Measurements from ENCODE around the gene OTULINL. TPM values are rescaled to one million over a fixed set of nuclear protein-coding genes. Genes with fewer than 3 reads are reported as not detected.

The OTULINL gene
- total RNA-seq, 2 donors from 2014 or later: 6.4 to 7.3 TPM

GRCh38 chr5:14650052-14650451 lies 68.5 kb downstream of the OTULINL start:
- Histone ChIP-seq H3K27me3 (replicated peaks; ENCODE audit: insufficient read depth) (no peaks in the 10 kb centered on the region), H3K36me3 (no peaks in the 10 kb centered on the region), H3K27ac (no peak overlapping the region), H3K4me3 (no peak overlapping the region), H3K9me3 (no peaks in the 10 kb centered on the region), H3K4me1 (ENCODE audit: control insufficient read depth in 1 of 2, low read depth in 2 of 2) (no peaks in the 10 kb centered on the region)
- DNase-seq (ENCODE audit: low spot score) (no peak), ATAC-seq (ENCODE audit: insufficient number of reproducible peaks, low FRiP score, low read depth) (no peak)
- TF ChIP-seq CTCF (IDR thresholded peaks at IDR 0.05): no peak

GRCh38 chr5:14655146-14655741 lies 73.7 kb downstream of the OTULINL start:
- H3K4me3 ChIP-seq: no peak overlapping the region
- no peaks in the 10 kb centered on the region for H3K27me3 ChIP-seq (replicated peaks; ENCODE audit: insufficient read depth)
- no peaks in the 10 kb centered on the region for H3K4me1 ChIP-seq (ENCODE audit: control insufficient read depth in 1 of 2, low read depth in 2 of 2)
- no peak overlapping the region for H3K27ac ChIP-seq
- DNase-seq (ENCODE audit: low spot score): no peak
- H3K9me3 ChIP-seq: no peaks in the 10 kb centered on the region
- TF ChIP-seq CTCF (IDR thresholded peaks at IDR 0.05): no peak
- H3K36me3 ChIP-seq: no peaks in the 10 kb centered on the region
- no peak for ATAC-seq (ENCODE audit: insufficient number of reproducible peaks, low FRiP score, low read depth)

- H3K27me3 ChIP-seq (replicated peaks; ENCODE audit: insufficient read depth): no peaks in the 10 kb centered on the region
- H3K4me3 ChIP-seq: no peak overlapping the region
- no peaks in the 10 kb centered on the region for H3K4me1 ChIP-seq (ENCODE audit: control insufficient read depth in 1 of 2, low read depth in 2 of 2)
- TF ChIP-seq CTCF (IDR thresholded peaks at IDR 0.05): no peak
- ATAC-seq (ENCODE audit: insufficient number of reproducible peaks, low FRiP score, low read depth): no peak
- no peak for DNase-seq (ENCODE audit: low spot score)
- no peaks in the 10 kb centered on the region for H3K36me3 ChIP-seq
- H3K27ac ChIP-seq: no peak overlapping the region
- no peaks in the 10 kb centered on the region for H3K9me3 ChIP-seq
Measured at GRCh38 chr5:14656898-14657297, 75.3 kb downstream of the OTULINL start.

- DNase-seq (ENCODE audit: low spot score) (no peak), ATAC-seq (ENCODE audit: insufficient number of reproducible peaks, low FRiP score, low read depth) (no peak)
- H3K27me3 ChIP-seq (replicated peaks; ENCODE audit: insufficient read depth): no peaks in the 10 kb centered on the region
- H3K4me3 ChIP-seq: no peak overlapping the region
- H3K27ac ChIP-seq: no peak overlapping the region
- H3K4me1 ChIP-seq (ENCODE audit: control insufficient read depth in 1 of 2, low read depth in 2 of 2): peaks cover 5 to 13% of the 10 kb centered on the region in 2 donors
- no peak for TF ChIP-seq CTCF (IDR thresholded peaks at IDR 0.05)
- no peaks in the 10 kb centered on the region for H3K9me3 ChIP-seq
- H3K36me3 ChIP-seq: no peaks in the 10 kb centered on the region
Measured at GRCh38 chr5:14659821-14660607, 78.4 kb downstream of the OTULINL start.

GRCh38 chr5:14660833-14661232 lies 79.2 kb downstream of the OTULINL start:
- Histone ChIP-seq H3K36me3 (no peaks in the 10 kb centered on the region), H3K4me1 (ENCODE audit: control insufficient read depth in 1 of 2, low read depth in 2 of 2) (peaks cover 7 to 18% of the 10 kb centered on the region in 2 donors), H3K9me3 (no peaks in the 10 kb centered on the region), H3K4me3 (no peak overlapping the region), H3K27ac (no peak overlapping the region), H3K27me3 (replicated peaks; ENCODE audit: insufficient read depth) (no peaks in the 10 kb centered on the region)
- ATAC-seq (ENCODE audit: insufficient number of reproducible peaks, low FRiP score, low read depth) (no peak), DNase-seq (ENCODE audit: low spot score) (no peak)
- TF ChIP-seq CTCF (IDR thresholded peaks at IDR 0.05): no peak

Other genes starting within 250 kb of the OTULINL start
- 10 to 100 TPM; 52.5 to 52.9 TPM for gene OTULIN, start 82.9 kb downstream of the OTULINL start, total RNA-seq